PC-3 (cell line): Measurements from ENCODE around the gene GRIA4.

Source experiments
- CTCF ChIP-seq: fragments of 300-600 bp; sonication (generic); conservative IDR thresholded peaks from 2 replicates; pipeline ENCODE4 v1.5.1; 2017; ENCODE audit warnings: antibody characterized with exemption, low read depth, mild to moderate bottlenecking, low read length
- EZH2 ChIP-seq: fragments of 300-600 bp; sonication (generic); IDR thresholded peaks from one replicate; pipeline ENCODE4 v1.6.1; 2017; ENCODE audit warnings: antibody characterized with exemption, mild to moderate bottlenecking, low read length; ENCODE audit not compliant: unreplicated experiment

GRCh38 chr11:105622016-105622415 is 12.1 kb downstream of the GRIA4 start:
- TF ChIP-seq CTCF (no peak), EZH2 (no peak)
